Stimulated activated CD8-positive, alpha-beta memory T cell treated with anti-CD3 and anti-CD28 coated beads, Interleukin-15, amount 100 ng/mL, for 1 hour (primary cell): ENCODE measurements around the gene ARHGEF39.

Experiments used
- DNase-seq: peaks from one replicate; pipeline ENCODE4 v3.0.0-alpha.2; 2020; ENCODE audit warnings: low read depth

Gene ARHGEF39

GRCh38 chr9:35691334-35691650 is 26.3 kb upstream of the ARHGEF39 start:
- DNase-seq, result no peak

GRCh38 chr9:35690614-35691333 is 25.8 kb upstream of the ARHGEF39 start:
- DNase-seq, result no peak

GRCh38 chr9:35690294-35690613 is 25.3 kb upstream of the ARHGEF39 start:
- DNase-seq, result no peak

DNA sequence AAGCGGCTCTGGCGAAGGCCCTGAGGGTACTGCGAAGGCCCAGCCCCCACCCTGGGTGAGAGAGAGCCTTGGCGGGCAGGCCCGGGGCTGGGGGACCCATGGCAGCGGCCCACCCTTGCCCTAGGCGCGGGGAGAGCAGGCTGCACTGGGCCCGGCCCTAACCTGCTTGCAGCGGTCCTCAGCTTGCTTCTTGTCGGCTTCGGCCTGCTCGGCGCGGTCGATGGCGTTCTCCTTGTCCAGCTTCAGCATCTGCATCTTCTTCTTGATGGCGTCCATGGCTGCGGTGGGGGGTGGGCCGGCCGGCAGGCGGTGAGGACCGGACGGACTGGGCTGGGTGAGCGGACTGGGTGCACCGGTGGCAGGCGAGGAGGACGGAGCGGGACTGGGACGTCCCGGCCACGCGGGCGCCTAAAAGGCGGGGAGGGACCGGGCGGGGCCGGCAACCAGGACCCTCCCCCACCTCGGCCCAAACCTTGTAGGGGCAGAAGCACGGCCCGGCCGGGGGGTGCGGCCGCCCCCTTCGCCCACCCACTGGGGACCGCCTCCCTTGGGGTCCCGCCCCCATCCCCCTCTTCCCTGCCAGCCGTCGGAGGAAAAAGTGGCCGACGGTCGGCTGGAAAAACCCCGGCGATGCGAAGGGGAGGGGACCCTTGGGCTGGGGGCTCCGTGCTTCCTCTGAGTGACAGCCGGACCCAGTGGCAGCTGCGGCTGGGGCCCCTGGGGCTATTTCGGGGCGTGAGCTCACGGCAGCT is 24.7 kb upstream of the ARHGEF39 start, which contains the start of gene TPM2:
TSS of gene TPM2 (minus strand) at position 384 of the 752 bp plus-strand sequence. CDS start at position 276, 108 bp downstream.
- DNase-seq, result no peak

DNA sequence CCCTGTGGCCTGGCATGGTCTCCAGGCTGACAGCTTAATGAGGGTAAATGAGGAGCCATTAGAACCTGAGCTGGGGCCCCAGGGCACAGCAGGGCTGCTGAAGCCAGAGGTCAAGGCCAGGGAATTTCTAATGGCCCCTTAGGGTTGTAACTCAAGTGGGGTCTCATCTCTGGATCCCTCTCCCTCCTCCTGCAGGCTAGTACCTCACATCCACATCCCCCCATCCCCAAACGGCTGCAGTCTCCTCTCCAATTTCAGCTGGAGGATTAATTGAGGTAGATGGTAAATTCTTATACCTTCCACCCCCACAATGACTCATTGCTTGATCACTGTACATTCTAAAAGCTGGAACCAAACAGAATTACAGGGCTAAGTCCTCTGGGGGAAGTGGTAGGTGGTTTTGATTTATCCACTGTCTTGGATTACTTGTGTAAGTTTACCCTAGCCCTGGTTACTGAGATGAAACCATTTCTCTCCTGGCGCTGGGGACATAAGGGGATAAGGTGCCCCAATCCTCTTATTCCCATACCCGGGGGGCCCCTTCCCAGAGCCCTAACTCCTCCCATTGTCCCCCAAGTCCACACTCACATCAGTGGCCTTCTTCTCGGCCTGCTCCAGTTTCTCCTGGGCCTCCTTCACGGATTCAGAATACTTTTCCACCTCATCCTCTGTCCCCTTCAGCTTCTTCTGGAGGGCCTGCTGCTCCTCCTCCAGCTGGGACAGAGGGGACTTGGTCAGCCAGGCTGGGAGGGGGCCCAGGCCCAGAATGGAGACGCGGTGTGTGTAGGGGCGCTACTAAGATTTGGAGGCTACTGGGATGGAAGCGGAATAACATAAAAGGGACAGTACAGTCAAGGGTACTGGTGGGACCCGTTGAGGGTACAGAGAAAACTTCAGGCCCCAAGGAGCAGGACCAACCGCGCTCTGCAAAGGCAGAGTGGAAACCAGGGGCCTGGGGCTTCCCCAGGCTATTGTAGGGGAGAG is 23.9 kb upstream of the ARHGEF39 start:
- DNase-seq, result no peak

DNA sequence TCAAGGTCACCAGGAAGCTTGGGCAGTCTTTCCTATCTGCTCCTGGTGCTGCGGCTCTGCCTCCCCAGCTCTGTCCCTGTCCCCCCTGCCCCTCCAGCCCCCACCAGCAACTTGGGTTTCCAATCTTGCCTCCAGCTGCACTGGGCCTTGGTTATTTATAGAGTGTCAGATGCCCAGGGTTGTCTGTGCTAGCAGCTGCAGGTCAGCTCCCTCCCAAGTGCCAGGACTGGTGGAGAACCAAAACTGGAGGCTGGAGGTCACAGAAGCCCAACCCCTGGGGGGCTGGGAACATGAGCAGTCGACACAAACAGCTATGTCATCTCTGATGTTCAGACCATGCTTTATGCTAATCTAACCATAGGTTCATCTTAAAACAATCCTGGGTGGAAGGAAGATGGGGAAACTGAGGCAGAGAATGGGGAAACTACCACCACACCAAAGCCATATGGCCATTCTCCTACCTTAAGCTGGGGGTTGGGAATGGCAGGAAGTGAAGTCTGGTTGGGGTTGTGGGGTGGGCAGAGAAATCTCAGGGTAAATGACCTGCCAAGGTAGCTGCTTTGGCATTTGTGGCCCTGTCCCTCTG is 23.1 kb upstream of the ARHGEF39 start:
- no peak for DNase-seq

GRCh38 chr9:35687306-35687705 is 22.3 kb upstream of the ARHGEF39 start:
- no peak for DNase-seq

GRCh38 chr9:35686222-35687203 is 21.5 kb upstream of the ARHGEF39 start:
- no peak for DNase-seq

GRCh38 chr9:35685506-35685905 is 20.5 kb upstream of the ARHGEF39 start:
- no peak for DNase-seq

GRCh38 chr9:35684921-35685320 is 19.9 kb upstream of the ARHGEF39 start:
- DNase-seq, result no peak

DNA sequence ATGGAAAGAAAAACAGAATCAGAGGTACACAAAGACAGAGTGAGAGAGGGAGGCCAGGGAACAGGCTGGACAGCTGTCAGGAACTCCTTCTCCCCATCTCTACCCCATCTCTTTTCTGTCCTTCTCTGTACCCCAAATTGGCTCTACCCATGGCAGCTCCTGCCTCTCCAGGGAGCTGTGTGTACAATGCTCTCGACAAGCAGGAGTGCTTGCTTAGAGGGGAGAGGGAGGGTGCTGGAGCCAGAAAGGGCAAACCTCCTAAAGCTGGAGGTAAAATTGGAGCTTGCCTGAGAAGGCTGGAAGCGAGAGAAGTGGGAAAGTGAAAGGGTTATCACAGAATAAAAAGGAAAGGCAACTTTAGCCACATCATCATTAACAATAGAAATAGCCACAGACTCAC is 18.3 kb upstream of the ARHGEF39 start:
- no peak for DNase-seq

DNA sequence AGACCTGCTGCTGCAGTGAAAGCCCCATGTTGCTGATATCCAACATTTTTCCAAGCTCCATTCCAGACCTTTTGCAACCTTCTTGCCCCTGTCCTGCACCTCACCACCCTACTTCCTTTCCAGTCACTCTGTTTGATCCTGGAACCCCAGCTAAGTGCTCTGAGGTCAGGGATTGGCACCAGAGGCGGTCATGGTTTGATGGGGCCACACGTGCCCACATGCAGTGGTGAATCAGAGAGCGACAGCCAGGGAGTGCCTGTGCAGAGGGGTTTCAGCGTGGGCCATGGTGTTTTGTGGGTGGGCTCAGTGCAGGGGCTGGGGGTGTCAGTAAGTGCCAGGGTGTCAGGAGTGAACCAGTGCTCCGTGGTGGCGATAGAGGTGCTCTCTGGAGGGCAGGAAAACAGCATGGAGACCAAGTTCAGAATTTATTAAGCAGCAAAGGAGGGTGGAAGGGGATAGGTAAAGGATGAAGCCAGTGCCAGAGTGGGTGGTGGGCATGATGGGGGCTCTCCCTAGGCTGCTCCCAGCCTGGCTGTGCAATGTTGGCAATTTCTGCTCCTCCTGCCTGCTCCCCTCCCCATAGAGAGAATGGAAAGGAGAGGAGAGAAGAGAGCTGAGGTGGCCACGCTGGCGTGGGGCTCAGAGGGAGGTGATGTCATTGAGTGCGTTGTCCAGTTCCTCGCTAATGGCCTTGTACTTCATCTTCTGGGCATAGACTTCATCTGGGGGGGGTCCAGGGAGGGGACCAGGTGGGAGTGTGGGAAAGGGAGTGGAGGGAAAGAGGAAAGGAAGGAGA is 17.7 kb upstream of the ARHGEF39 start:
- no peak for DNase-seq

DNA sequence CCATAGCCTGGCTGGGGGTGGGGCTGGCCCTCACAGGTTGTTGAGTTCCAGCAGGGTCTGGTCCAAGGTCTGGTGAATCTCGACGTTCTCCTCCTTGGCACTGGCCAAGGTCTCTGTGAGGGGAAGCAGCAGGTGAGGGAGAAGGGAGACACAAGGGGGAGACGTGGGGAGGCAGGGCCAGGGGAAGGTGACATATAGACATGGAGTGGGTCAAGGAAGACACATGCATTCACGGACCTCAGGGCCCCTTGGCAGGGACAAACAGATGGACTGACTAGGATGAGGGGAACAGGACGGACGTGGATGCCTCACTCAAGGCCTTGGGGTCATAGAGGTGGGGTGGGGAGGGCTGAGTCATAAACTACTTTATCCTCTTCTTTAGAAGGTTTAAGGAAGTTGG is 17.1 kb upstream of the ARHGEF39 start:
- no peak for DNase-seq

DNA sequence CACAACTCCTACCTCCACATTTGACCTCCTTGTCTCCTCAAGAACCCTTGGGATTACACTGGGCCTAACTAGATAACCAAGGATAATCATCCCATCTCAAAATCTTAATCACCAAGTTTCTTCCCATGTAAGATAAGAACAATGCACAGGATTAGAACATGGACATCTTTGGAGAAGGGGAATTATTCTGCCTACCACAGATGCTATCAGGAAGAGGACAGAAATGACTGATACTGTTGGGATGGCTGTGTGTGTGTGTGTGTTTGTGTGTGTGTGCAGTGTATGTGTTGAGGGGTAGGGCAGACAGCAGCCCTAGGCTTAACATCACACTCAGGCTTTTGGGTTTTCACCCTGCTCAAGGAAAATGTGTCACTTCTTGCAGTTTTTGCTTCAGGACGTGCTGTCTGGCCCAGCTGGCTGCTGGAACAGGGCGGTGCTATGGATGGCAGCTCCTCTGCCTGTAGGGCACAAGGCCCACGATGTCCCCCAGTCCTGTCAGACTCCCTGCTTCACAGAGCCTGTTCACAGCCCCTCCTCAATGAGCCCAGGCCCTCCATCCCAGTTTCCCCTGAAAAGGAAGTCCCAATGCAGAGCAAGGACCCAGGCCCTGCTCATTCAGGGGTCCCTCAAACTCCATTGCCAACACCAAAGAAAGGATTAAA is 16.5 kb upstream of the ARHGEF39 start:
- DNase-seq, result no peak

DNA sequence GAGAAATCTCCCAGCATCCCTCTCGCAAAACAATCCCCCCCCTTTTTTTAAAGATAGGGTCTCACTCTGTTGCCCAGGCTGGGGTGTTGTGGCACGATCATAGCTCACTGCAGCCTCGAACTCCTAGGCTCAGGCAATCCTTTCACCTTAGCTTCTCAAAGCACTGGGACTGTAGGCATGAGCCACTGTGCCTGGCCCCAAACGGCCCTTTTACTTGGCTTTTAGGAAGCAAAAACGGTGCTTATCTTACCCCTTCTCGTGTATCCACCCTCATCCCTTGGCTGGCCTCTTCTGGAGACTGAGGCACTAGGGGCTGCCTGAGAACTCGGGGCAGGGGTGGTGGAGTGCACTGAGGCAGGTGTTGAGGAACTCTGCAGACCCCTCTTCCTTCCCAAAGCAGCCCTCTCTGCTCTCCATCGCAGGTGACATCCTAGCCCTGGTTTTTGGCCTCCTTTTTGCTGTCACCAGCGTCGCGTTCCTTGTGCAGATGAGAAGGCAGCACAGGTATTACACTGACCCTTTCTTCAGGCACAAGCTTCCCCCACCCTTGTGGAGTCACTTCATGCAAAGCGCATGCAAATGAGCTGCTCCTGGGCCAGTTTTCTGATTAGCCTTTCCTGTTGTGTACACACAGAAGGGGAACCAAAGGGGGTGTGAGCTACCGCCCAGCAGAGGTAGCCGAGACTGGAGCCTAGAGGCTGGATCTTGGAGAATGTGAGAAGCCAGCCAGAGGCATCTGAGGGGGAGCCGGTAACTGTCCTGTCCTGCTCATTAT is 15.5 kb upstream of the ARHGEF39 start:
- no peak for DNase-seq

DNA sequence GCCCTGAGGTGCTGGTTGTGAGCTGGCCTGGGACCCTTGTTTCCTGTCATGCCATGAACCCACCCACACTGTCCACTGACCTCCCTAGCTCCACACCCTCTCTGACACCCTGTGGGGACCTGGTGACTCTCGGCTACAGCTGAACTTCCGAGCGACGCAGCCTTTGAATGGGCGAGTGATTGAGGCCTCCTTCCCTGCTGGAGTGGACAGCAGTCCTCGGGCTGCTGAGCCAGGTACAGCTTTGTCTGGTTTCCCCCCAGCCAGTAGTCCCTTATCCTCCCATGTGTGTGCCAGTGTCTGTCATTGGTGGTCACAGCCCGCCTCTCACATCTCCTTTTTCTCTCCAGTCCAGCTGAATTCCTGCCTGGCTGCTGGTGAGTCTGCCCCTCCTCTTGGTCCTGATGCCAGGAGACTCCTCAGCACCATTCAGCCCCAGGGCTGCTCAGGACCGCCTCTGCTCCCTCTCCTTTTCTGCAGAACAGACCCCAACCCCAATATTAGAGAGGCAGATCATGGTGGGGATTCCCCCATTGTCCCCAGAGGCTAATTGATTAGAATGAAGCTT is 14.9 kb upstream of the ARHGEF39 start:
- no peak for DNase-seq

DNA sequence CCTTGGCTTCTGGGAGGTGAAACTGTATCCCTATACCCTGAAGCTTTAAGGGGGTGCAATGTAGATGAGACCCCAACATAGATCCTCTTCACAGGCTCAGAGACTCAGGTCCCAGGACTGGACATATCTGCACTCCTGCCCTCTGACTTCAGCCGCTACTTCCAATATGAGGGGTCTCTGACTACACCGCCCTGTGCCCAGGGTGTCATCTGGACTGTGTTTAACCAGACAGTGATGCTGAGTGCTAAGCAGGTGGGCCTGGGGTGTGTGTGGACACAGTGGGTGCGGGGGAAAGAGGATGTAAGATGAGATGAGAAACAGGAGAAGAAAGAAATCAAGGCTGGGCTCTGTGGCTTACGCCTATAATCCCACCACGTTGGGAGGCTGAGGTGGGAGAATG is 14.1 kb upstream of the ARHGEF39 start:
- DNase-seq, result no peak

GRCh38 chr9:35675732-35676392 is 10.9 kb upstream of the ARHGEF39 start:
- DNase-seq, result no peak
